ENCODE measurements around the gene EYS.

EYS gene

DNA sequence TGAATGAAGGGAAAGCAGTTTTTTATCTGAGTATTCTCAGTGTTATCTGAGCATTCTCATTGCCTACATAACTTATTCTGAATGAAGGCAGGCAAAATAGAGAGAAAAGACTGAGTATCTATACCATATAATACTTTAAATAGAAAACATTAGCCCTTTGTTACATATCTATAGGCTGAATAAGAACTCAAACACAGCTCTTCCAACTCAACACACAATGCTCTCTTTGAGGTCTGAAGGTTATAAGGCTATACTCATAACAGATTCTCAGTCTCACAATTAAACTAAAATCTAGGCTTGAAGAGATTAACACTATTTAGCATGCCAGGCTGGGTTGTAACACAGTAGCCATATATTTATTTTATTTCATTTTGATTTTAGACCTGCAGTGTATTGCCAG lies 56.9 kb downstream of the EYS start:
- H3K27ac ChIP-seq (ENCODE audit: poor library complexity, severe bottlenecking): no peak overlapping the region
- DNase-seq (ENCODE audit: low spot score) (no peak), ATAC-seq (ENCODE audit: low read depth) (no peak)
- TF ChIP-seq, protein P1, sequence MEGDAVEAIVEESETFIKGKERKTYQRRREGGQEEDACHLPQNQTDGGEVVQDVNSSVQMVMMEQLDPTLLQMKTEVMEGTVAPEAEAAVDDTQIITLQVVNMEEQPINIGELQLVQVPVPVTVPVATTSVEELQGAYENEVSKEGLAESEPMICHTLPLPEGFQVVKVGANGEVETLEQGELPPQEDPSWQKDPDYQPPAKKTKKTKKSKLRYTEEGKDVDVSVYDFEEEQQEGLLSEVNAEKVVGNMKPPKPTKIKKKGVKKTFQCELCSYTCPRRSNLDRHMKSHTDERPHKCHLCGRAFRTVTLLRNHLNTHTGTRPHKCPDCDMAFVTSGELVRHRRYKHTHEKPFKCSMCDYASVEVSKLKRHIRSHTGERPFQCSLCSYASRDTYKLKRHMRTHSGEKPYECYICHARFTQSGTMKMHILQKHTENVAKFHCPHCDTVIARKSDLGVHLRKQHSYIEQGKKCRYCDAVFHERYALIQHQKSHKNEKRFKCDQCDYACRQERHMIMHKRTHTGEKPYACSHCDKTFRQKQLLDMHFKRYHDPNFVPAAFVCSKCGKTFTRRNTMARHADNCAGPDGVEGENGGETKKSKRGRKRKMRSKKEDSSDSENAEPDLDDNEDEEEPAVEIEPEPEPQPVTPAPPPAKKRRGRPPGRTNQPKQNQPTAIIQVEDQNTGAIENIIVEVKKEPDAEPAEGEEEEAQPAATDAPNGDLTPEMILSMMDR (IDR thresholded peaks at IDR 0.05; ENCODE audit: poor library complexity, severe bottlenecking): no peak
- H3K4me3 ChIP-seq (ENCODE audit: severe bottlenecking): no peak overlapping the region
- no peaks in the 10 kb centered on the region for H3K9me3 ChIP-seq (ENCODE audit: severe bottlenecking)
- H3K4me1 ChIP-seq (ENCODE audit: insufficient read depth, poor library complexity, severe bottlenecking): no peaks in the 10 kb centered on the region
- H3K36me3 ChIP-seq (ENCODE audit: low read depth): no peaks in the 10 kb centered on the region
- peaks cover 12% of the 10 kb centered on the region for H3K27me3 ChIP-seq (ENCODE audit: insufficient read depth, poor library complexity, severe bottlenecking)

DNA sequence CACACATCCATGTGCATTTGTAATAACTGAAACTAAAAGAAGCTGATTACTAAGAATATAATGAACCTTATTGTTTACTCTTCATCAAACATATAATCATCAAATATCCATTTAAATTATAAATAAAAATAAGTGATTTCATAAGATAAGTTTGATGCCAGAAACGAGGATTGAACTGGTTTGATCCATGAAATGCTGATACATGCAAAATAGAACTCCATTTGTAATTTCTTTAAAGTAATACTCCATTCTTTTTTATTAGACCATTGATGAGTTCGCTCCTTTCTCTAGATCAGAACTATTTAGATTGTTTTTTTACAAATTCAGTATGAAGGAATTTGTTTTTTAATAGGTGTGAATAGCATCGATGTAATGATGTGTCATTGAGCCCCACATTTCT lies 57.6 kb downstream of the EYS start:
- Histone ChIP-seq H3K36me3 (ENCODE audit: low read depth) (no peaks in the 10 kb centered on the region), H3K27me3 (ENCODE audit: insufficient read depth, poor library complexity, severe bottlenecking) (peaks cover 12% of the 10 kb centered on the region), H3K4me1 (ENCODE audit: insufficient read depth, poor library complexity, severe bottlenecking) (no peaks in the 10 kb centered on the region), H3K9me3 (ENCODE audit: severe bottlenecking) (no peaks in the 10 kb centered on the region), H3K4me3 (ENCODE audit: severe bottlenecking) (no peak overlapping the region), H3K27ac (ENCODE audit: poor library complexity, severe bottlenecking) (no peak overlapping the region)
- TF ChIP-seq, protein P1 (IDR thresholded peaks at IDR 0.05; ENCODE audit: poor library complexity, severe bottlenecking): no peak
- ATAC-seq (ENCODE audit: low read depth) (no peak), DNase-seq (ENCODE audit: low spot score) (no peak)

DNA sequence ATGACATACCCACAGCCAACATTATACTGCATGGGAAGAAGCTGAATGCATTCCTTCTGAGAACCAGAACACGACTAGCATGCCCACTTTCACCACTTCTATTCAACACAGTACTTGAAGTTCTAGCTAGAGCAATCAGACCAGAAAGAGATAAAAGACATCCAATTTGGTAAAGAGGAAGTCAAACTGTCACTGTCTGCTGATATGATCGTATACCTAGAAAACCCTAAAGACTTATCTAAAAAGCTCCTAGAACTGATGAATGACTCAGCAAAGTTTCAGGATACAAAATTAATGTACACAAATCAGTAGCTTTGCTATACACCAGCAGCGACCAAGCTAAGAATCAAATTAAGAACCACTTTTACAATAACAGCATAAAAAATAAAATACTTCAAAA lies 60.5 kb downstream of the EYS start:
- H3K4me3 ChIP-seq (ENCODE audit: severe bottlenecking): no peak overlapping the region
- no peaks in the 10 kb centered on the region for H3K9me3 ChIP-seq (ENCODE audit: severe bottlenecking)
- no peaks in the 10 kb centered on the region for H3K36me3 ChIP-seq (ENCODE audit: low read depth)
- DNase-seq (ENCODE audit: low spot score): no peak
- peaks cover 8% of the 10 kb centered on the region for H3K27me3 ChIP-seq (ENCODE audit: insufficient read depth, poor library complexity, severe bottlenecking)
- no peaks in the 10 kb centered on the region for H3K4me1 ChIP-seq (ENCODE audit: insufficient read depth, poor library complexity, severe bottlenecking)
- ATAC-seq (ENCODE audit: low read depth): no peak
- TF ChIP-seq, protein P1 (IDR thresholded peaks at IDR 0.05; ENCODE audit: poor library complexity, severe bottlenecking): no peak
- H3K27ac ChIP-seq (ENCODE audit: poor library complexity, severe bottlenecking): no peak overlapping the region

DNA sequence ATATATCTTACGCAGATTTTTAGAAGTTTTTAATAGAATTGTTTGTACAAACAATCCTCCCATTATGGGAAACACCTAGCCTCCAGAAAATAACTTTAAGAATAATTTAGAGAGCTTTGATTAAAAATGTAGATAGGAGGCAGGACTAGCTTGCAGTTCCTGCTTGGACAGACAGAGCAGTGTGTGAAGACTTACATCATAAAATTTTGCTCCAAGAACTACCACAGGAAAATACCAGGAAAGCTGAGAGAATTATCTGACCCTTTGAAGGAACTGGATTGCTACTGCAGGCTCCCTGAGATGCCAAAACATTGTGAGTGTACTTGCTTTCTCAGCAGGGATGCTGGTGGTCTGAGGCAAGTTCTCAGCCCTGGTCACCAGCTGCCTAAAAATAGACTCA lies 64.2 kb downstream of the EYS start:
- Histone ChIP-seq H3K9me3 (ENCODE audit: severe bottlenecking) (no peaks in the 10 kb centered on the region), H3K4me1 (ENCODE audit: insufficient read depth, poor library complexity, severe bottlenecking) (no peaks in the 10 kb centered on the region), H3K27me3 (ENCODE audit: insufficient read depth, poor library complexity, severe bottlenecking) (peaks cover 6% of the 10 kb centered on the region), H3K36me3 (ENCODE audit: low read depth) (no peaks in the 10 kb centered on the region), H3K4me3 (ENCODE audit: severe bottlenecking) (no peak overlapping the region), H3K27ac (ENCODE audit: poor library complexity, severe bottlenecking) (no peak overlapping the region)
- DNase-seq (ENCODE audit: low spot score) (no peak), ATAC-seq (ENCODE audit: low read depth) (no peak)
- TF ChIP-seq, protein P1 (IDR thresholded peaks at IDR 0.05; ENCODE audit: poor library complexity, severe bottlenecking): no peak

DNA sequence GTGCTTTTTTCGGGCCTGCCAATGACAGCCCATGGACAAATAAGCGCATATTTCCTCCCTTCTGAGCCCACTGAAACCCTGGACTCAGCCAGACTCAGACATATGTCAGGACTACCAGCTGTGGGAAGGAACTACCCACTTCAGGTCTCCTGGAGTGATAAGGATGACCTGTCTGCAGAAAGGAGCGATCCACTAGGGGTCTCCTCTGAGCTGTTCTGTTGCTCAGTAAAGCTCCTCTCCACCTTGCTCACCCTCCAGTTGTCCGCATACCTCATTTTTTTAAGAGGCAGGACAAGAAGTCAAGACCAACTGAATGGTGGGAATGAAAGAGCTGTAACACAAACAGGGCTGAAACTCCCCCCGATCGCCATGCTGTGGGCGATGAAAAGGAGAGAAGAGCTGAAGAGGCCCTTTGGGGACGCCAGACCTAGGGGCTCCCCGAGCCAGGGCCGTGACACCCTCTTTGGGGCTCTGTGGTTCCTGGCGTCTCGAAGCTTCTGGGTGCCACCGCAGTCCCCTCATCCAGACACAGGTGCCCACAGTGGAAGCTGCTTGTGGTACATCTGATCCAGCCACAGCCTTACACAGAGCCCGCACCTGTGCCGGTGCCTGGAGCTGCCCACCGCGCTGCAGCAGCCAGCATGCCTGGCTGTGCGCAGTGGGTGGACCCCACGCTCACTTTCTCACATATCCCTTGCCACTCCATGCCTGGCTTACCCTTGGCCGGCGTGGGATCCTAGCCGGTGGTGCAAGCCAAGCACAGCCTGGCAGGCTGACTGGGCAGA lies 68.8 kb downstream of the EYS start:
- no peak for DNase-seq (ENCODE audit: low spot score)
- H3K27me3 ChIP-seq (ENCODE audit: insufficient read depth, poor library complexity, severe bottlenecking): peaks cover 6% of the 10 kb centered on the region
- no peak overlapping the region for H3K4me3 ChIP-seq (ENCODE audit: severe bottlenecking)
- no peak overlapping the region for H3K27ac ChIP-seq (ENCODE audit: poor library complexity, severe bottlenecking)
- TF ChIP-seq, protein P1 (IDR thresholded peaks at IDR 0.05; ENCODE audit: poor library complexity, severe bottlenecking): peak; percentile 6
- ATAC-seq (ENCODE audit: low read depth): no peak
- H3K4me1 ChIP-seq (ENCODE audit: insufficient read depth, poor library complexity, severe bottlenecking): no peaks in the 10 kb centered on the region
- no peaks in the 10 kb centered on the region for H3K36me3 ChIP-seq (ENCODE audit: low read depth)
- H3K9me3 ChIP-seq (ENCODE audit: severe bottlenecking): no peaks in the 10 kb centered on the region

Measured in RWPE2 (cell line).